Jurkat, Clone E6-1 (cell line): ENCODE data around the gene AMN.

Source experiments
- DNase-seq: peaks from one replicate; pipeline ENCODE4 v3.0.0-alpha.2; 2011; ENCODE audit warnings: low read depth, low spot score
- H3K4me3 ChIP-seq: 2 replicates; pipeline ENCODE4 v1.5.1; 2011; ENCODE audit warnings: mild to moderate bottlenecking, low read length, control low read depth, moderate library complexity

The AMN gene

DNA sequence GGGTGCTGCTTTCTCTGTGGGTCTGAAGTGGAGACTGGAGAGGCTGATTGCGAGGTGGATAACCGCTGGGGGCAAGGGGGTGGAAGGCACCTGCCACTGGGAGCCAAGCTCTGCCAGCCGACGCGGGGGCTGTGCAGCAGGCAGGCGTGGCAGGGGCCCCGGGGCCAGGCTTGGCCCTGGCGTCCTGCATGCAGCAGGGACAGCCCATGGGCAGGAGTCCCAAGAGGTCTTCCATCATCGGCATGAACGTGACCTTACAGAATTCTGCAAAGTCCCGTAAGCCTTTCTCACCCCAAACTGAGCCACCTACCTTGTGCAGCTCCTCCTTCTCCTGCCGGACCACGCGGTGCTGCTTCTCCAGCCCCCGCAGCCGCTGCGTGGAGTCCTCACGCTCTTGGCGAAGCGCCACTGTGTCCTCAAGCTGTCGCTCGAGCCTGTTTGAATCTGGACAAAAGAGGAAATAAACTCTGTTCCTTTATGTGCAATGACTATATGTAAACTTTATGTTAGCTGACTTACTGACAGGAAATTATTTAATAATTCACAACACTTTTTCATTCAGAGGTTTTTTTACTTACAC is 51.3 kb downstream of the AMN start:
- no peak overlapping the region for H3K4me3 ChIP-seq
- no peak for DNase-seq

DNA sequence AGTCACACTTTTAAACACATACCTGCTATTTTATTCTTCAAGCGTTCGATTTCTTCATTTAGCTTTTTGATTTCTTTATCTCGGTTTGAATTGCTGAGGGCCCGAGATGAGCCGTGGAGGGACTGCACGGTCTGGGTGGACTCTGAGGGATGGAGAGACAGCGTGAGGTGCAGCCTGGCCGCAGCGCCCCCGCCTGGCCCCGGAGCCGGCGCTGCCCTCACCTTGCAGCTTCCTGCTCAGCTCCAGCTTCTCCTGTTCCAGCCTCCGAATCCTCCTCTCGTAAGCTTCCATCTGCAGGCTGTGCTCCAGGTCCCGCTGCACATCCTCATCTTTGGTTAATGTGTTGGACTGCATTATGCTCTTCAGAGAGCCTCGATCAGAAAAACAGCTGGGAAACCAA is 53.2 kb downstream of the AMN start:
- H3K4me3 ChIP-seq: no peak overlapping the region
- DNase-seq: no peak

DNA sequence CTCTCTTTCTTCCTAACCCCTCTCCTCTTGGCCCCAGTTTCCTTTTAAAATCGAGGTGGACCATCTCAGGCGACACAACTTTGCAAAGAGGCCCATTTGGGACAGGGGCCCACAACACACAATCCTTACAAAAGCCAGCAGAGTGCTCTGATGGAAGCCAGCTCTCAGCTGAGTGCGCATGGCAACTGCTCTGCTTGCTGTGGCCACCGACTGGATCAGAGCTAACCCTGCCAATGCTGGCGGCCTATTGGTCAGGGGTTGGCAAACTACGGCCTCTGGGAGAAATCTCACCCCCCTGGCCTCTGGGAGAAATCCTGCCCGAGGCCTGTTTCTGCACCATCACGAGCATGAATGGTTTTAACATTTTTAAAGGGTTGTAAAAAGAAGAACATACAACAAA is 55.0 kb downstream of the AMN start:
- DNase-seq: no peak
- H3K4me3 ChIP-seq: no peak overlapping the region

DNA sequence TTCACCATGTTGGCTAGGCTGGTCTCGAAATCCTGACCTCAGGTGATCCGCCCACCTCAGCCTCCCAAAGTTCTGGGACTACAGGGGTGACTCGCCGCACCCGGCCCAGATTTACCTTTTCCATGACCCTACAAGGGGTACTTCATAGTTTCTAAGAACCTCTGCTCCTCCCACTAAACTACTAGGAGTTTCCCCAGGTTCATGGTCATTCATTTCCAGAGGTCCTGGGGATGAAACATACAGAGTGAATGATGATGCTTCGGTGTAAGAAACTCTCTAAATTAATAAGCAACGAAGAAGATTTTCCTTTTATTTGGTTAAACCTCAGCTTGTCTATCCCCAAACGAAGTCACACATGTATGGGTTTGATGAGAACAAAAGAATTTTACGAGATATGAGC is 56.9 kb downstream of the AMN start:
- no peak for DNase-seq
- no peak overlapping the region for H3K4me3 ChIP-seq

DNA sequence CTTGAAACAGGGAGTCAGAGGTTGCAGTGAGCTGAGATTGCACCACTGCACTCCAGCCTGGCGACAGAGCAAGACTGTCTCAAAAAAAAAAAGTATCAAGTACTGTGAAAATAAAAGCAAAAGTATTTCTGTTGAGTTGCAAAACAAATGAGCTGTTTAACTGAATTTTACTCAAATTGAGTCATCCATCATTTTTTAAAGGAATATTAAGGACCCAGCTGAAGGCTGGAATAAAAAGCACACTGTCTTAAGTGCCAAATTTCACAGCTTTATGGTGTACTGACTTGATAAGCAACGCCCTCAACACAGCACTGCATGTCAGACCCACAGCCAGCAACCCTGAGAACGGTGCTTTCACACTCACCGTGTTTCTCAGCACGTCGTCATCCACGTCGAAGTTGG is 57.9 kb downstream of the AMN start:
- H3K4me3 ChIP-seq: no peak overlapping the region
- DNase-seq: no peak
